Skeletal muscle satellite cell (primary cell): ENCODE results near the gene PRKCG.
"Not testable (repeated sequence)": the region's sequence is repeated elsewhere in the genome, so short reads cannot be mapped to it uniquely, and the experiment has no call there.

Experiments used
- H3K27me3 ChIP-seq: 2 replicates; pipeline ENCODE4 v1.7.0; 2013; ENCODE audit warnings: low read length; ENCODE audit not compliant: control insufficient read depth, insufficient read depth
- H3K36me3 ChIP-seq: 2 replicates; pipeline ENCODE4 v1.7.0; 2013; ENCODE audit warnings: mild to moderate bottlenecking, control low read depth, low read length; ENCODE audit not compliant: insufficient read depth
- H3K4me1 ChIP-seq: 2 replicates; pipeline ENCODE4 v1.7.0; 2013; ENCODE audit warnings: low read length; ENCODE audit not compliant: control insufficient read depth, insufficient read depth
- H3K4me2 ChIP-seq: 2 replicates; pipeline ENCODE4 v1.7.0; 2013; ENCODE audit warnings: mild to moderate bottlenecking, low read length
- H3K4me3 ChIP-seq: 2 replicates; pipeline ENCODE4 v1.7.0; 2013; ENCODE audit warnings: low read length
- H3K9ac ChIP-seq: 2 replicates; pipeline ENCODE4 v1.7.0; 2013; ENCODE audit warnings: mild to moderate bottlenecking, low read depth, low read length, moderate library complexity
- H3K9me3 ChIP-seq: replicated peaks from 2 replicates; pipeline ENCODE4 v1.7.0; 2013; ENCODE audit warnings: mild to moderate bottlenecking, control low read depth, low read length

Gene PRKCG

GRCh38 chr19:53948611-53949010 is 66.6 kb downstream of the PRKCG start:
- H3K9me3 ChIP-seq, H3K4me2 ChIP-seq, H3K4me1 ChIP-seq, H3K4me3 ChIP-seq, H3K9ac ChIP-seq, H3K27me3 ChIP-seq, H3K36me3 ChIP-seq: not testable (repeated sequence)

- H3K9ac ChIP-seq, result no peak overlapping the region
- no peak overlapping the region for H3K4me2 ChIP-seq
- H3K4me3 ChIP-seq, result no peak overlapping the region
- peaks cover 3% of the 10 kb centered on the region for H3K27me3 ChIP-seq
- no peaks in the 10 kb centered on the region for H3K4me1 ChIP-seq
- no peaks in the 10 kb centered on the region for H3K36me3 ChIP-seq
- H3K9me3 ChIP-seq, result no peaks in the 10 kb centered on the region
Observed at GRCh38 chr19:53951436-53951835, 69.4 kb downstream of the PRKCG start.

- Histone ChIP-seq H3K4me3 (no peak overlapping the region), H3K4me2 (no peak overlapping the region), H3K9me3 (no peaks in the 10 kb centered on the region), H3K36me3 (no peaks in the 10 kb centered on the region), H3K4me1 (no peaks in the 10 kb centered on the region), H3K9ac (no peak overlapping the region), H3K27me3 (peaks cover 3% of the 10 kb centered on the region)
Observed at GRCh38 chr19:53951947-53952346, 70.0 kb downstream of the PRKCG start.

DNA sequence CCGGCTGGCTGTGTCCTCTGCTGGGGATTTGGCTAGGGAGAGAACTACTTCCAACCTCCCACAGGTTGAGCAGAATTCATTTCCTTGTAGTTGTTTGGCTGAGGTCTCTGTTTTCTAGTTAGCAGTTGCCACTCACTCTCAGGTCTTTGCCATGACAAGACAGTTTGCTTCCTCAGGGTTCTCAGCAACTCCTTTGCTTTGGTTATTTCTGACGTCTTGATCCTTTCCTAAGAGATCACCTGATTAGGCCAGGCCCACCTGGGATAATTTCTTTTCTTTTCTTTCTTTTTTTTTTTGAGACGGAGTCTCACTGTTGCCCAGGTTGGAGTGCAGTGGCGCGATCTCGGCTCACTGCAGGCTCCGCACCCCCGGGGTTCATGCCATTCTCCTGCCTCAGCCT is 71.4 kb downstream of the PRKCG start:
- Histone ChIP-seq H3K4me3 (no peak overlapping the region), H3K9ac (no peak overlapping the region), H3K36me3 (no peaks in the 10 kb centered on the region), H3K27me3 (peaks cover 16% of the 10 kb centered on the region), H3K9me3 (no peaks in the 10 kb centered on the region), H3K4me2 (no peak overlapping the region), H3K4me1 (no peaks in the 10 kb centered on the region)
